ENCODE data around the gene AIG1.

AIG1 gene

GRCh38 chr6:143097224-143097795 is 36.6 kb downstream of the AIG1 start:
- Histone ChIP-seq H3K27me3 (ENCODE audit: insufficient read depth, low read depth) (no peaks in the 10 kb centered on the region), H4K20me1 (ENCODE audit: insufficient read depth) (no peaks in the 10 kb centered on the region), H3K79me2 (ENCODE audit: insufficient read depth, low read depth) (no peaks in the 10 kb centered on the region), H3K4me3 (IDR thresholded peaks at IDR 0.05; ENCODE audit: insufficient read depth, low read depth, low read length) (no peak overlapping the region), H3K4me1 (ENCODE audit: low read depth, poor library complexity, severe bottlenecking) (no peaks in the 10 kb centered on the region), H2AFZ (ENCODE audit: low read depth) (no peak overlapping the region), H3K9ac (no peak overlapping the region), H3K36me3 (ENCODE audit: insufficient read depth) (no peaks in the 10 kb centered on the region), H3K4me2 (no peak overlapping the region), H3K27ac (no peak overlapping the region)
- TF ChIP-seq, protein P1, sequence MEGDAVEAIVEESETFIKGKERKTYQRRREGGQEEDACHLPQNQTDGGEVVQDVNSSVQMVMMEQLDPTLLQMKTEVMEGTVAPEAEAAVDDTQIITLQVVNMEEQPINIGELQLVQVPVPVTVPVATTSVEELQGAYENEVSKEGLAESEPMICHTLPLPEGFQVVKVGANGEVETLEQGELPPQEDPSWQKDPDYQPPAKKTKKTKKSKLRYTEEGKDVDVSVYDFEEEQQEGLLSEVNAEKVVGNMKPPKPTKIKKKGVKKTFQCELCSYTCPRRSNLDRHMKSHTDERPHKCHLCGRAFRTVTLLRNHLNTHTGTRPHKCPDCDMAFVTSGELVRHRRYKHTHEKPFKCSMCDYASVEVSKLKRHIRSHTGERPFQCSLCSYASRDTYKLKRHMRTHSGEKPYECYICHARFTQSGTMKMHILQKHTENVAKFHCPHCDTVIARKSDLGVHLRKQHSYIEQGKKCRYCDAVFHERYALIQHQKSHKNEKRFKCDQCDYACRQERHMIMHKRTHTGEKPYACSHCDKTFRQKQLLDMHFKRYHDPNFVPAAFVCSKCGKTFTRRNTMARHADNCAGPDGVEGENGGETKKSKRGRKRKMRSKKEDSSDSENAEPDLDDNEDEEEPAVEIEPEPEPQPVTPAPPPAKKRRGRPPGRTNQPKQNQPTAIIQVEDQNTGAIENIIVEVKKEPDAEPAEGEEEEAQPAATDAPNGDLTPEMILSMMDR (conservative IDR thresholded peaks at IDR 0.05; ENCODE audit: low read depth, low read length) = no peak

DNA sequence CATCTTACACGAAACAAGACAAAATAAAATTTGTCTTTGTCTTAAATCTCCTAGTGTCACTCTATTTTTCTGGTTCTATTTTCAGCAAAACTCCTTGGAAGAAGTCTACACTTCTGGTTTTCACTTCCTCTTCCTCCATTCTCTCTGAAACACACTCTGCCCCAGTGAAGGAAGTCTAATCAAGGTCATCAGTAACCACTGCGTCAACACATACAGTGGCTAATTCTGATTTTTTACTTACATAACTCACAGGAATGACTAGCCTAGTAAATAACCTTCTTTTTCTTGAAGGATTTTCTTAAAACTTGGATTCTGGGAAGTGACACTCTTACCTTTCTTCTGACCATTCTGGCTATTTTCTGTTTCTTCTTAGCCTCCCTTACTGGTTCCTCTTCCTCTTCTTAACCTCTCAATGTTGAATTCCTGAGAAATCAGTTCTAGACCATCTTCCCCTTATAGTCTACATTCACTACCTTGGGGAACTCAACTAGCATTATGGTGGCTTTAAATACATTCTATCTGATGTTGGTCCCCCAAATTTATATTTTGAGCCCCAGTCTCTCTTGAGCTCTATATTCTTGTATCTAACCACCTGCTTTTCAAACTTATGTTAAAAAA is 37.5 kb downstream of the AIG1 start:
- TF ChIP-seq, protein P1 (conservative IDR thresholded peaks at IDR 0.05; ENCODE audit: low read depth, low read length) = no peak
- Histone ChIP-seq H3K4me2 (no peak overlapping the region), H3K9ac (no peak overlapping the region), H3K27ac (no peak overlapping the region), H3K4me3 (IDR thresholded peaks at IDR 0.05; ENCODE audit: insufficient read depth, low read depth, low read length) (no peak overlapping the region), H3K27me3 (ENCODE audit: insufficient read depth, low read depth) (no peaks in the 10 kb centered on the region), H4K20me1 (ENCODE audit: insufficient read depth) (no peaks in the 10 kb centered on the region), H3K79me2 (ENCODE audit: insufficient read depth, low read depth) (no peaks in the 10 kb centered on the region), H3K36me3 (ENCODE audit: insufficient read depth) (no peaks in the 10 kb centered on the region), H2AFZ (ENCODE audit: low read depth) (no peak overlapping the region), H3K4me1 (ENCODE audit: low read depth, poor library complexity, severe bottlenecking) (no peaks in the 10 kb centered on the region)

GRCh38 chr6:143099647-143100046 is 39.0 kb downstream of the AIG1 start:
- H3K36me3 ChIP-seq (ENCODE audit: insufficient read depth) = no peaks in the 10 kb centered on the region
- H3K27ac ChIP-seq = no peak overlapping the region

GRCh38 chr6:143100429-143100828 is 39.7 kb downstream of the AIG1 start:
- no peaks in the 10 kb centered on the region for H3K79me2 ChIP-seq (ENCODE audit: insufficient read depth, low read depth)
- H3K4me2 ChIP-seq = no peak overlapping the region
- H2AFZ ChIP-seq (ENCODE audit: low read depth) = no peak overlapping the region
- no peaks in the 10 kb centered on the region for H4K20me1 ChIP-seq (ENCODE audit: insufficient read depth)
- H3K27me3 ChIP-seq (ENCODE audit: insufficient read depth, low read depth) = no peaks in the 10 kb centered on the region
- H3K4me3 ChIP-seq (IDR thresholded peaks at IDR 0.05; ENCODE audit: insufficient read depth, low read depth, low read length) = no peak overlapping the region
- H3K4me1 ChIP-seq (ENCODE audit: low read depth, poor library complexity, severe bottlenecking) = peaks cover 4% of the 10 kb centered on the region
- no peaks in the 10 kb centered on the region for H3K36me3 ChIP-seq (ENCODE audit: insufficient read depth)
- TF ChIP-seq, protein P1 (conservative IDR thresholded peaks at IDR 0.05; ENCODE audit: low read depth, low read length) = no peak
- H3K9ac ChIP-seq = no peak overlapping the region
- no peak overlapping the region for H3K27ac ChIP-seq

More at GRCh38 chr6:143099647-143100046, 39.0 kb downstream of the AIG1 start:
- H4K20me1 ChIP-seq (ENCODE audit: insufficient read depth) = no peaks in the 10 kb centered on the region
- H3K9ac ChIP-seq = no peak overlapping the region
- no peak overlapping the region for H3K4me3 ChIP-seq (IDR thresholded peaks at IDR 0.05; ENCODE audit: insufficient read depth, low read depth, low read length)
- H3K79me2 ChIP-seq (ENCODE audit: insufficient read depth, low read depth) = no peaks in the 10 kb centered on the region
- H3K4me1 ChIP-seq (ENCODE audit: low read depth, poor library complexity, severe bottlenecking) = peaks cover 4% of the 10 kb centered on the region
- TF ChIP-seq, protein P1 (conservative IDR thresholded peaks at IDR 0.05; ENCODE audit: low read depth, low read length) = no peak
- H2AFZ ChIP-seq (ENCODE audit: low read depth) = no peak overlapping the region
- no peak overlapping the region for H3K4me2 ChIP-seq
- H3K27me3 ChIP-seq (ENCODE audit: insufficient read depth, low read depth) = no peaks in the 10 kb centered on the region
